ENCODE results near the gene SERTAD4.
"Not testable (repeated sequence)": the region's sequence is repeated elsewhere in the genome, so short reads cannot be mapped to it uniquely, and the experiment has no call there.

Gene SERTAD4

DNA sequence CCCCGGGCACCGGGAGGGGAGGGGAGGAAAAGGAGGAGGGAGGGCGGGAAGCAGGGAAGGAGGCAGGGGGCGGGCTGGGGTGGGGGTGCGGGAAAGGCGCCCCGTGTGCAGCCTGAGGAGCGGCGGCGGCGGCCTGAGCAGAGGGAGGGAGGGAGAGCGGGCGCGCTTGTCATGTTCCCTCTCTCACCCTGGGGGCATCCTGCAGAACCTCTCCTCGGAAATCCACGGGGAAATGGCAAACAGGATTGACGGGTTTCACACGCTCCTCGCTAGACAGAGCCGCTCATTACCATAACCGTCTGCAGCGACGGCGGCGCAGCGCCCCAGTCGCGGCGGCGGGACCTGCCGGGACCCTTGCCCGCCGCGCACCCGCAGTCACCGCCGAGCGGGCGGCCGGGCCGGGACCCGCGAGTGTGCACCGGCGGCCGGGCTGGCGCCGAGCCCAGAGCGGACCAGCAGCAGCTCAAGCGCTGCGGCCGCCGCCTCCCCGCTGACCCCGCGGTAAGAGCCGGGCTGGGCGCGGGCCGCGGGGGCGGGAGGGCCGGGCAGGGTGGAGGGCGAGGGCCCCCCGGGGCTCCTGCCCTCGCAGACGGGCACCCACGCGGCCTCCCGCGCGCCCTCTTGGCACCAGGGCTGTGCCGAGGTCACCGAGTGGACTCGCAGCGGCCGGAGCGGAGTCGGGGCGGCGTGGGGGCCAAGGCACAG lies at the start of gene SERTAD4:
TSS of gene SERTAD4 (plus strand) at position 286 of the 705 bp plus-strand sequence. CDS start 5,165 bp downstream, outside the sequence.
- in situ Hi-C loops (cut with HindIII; ENCODE audit: low sequenced_read_pairs): loop anchor here (25.0 kb wide), 1 partner anchor 395 kb away; the partner anchor contains the start of gene UTP25

DNA sequence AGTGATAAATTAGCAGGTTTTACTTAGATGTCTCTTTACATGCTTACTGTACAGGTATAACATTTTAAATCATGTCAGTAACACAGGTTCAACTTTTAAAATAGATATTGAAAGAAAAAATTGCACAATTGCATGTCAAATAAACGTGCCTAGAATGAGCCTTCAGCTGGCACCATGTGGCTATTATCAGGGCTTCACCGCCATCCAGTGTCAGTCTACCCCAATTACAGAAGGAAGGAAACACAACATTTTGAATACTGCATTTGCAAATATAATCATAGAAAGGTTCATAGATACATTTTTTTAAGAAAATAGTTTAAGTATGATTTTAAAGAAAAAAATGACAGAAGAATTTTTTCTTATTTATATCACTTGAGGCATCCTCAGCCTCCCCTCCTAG lies 47.5 kb upstream of the SERTAD4 start:
- in situ Hi-C loops (cut with HindIII; ENCODE audit: low sequenced_read_pairs): no loop called here

- in situ Hi-C loops (cut with HindIII; ENCODE audit: low sequenced_read_pairs): not testable (repeated sequence)
Observed at GRCh38 chr1:210187849-210188606, 44.6 kb upstream of the SERTAD4 start.

DNA sequence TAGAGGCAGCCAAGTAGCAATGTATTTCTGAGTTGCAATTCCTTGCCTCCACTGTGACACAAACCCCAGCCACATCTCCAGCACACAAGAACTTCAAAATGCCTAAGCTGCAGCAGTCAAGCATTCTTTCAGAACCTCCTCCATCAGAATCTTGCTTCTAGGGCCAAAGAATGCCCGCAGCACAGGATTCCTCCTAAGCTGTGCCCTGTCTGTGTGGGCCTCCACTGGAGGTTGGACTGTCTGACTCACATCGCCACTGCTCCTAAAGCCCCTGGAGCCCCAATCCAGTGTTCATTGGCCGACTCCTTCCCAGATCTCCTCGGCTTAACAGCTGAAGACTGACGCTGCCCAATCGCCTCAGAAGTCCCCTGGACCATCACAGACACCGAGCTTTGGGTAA lies 43.2 kb upstream of the SERTAD4 start:
- in situ Hi-C loops (cut with HindIII; ENCODE audit: low sequenced_read_pairs): no loop called here

GRCh38 chr1:210195635-210196160 lies 36.9 kb upstream of the SERTAD4 start:
- in situ Hi-C loops (cut with HindIII; ENCODE audit: low sequenced_read_pairs): no loop called here

DNA sequence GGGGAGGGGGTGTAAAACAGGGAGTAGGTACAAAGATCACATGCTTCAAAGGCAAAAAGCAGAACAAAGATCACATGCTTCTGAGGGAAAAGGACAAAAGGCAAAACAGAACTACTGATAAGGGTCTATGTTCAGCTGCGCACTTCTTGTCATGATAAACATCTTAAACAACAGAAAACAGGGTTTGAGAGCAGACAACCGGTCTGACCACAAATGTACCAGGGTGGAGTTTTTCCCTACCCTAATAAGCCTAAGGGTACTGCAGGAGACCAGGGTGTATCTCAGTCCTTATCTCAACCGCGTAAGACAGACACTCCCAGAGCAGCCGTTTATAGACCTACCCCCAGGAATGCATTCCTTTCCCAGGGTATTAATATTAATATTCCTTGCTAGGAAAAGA lies 36.3 kb upstream of the SERTAD4 start:
- in situ Hi-C loops (cut with HindIII; ENCODE audit: low sequenced_read_pairs): not testable (repeated sequence)

DNA sequence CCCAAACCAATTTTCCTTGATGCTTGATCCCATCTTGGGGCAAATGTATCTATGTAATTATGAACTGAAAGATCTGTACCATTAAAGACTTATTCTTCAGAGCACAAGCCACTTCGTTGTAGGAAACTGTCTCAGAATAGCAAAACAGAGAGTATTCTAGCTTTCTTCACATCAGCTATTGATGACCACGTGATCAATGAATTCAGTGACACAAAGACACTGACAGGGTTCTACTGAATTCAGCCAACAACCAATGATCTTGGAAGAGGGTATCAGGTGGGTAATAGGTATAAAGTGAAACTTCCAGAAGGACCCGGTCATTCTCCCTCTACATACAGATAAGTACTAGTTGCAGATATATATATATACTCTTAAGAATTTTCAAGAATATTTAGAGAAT lies 33.8 kb upstream of the SERTAD4 start:
- in situ Hi-C loops (cut with HindIII; ENCODE audit: low sequenced_read_pairs): no loop called here

DNA sequence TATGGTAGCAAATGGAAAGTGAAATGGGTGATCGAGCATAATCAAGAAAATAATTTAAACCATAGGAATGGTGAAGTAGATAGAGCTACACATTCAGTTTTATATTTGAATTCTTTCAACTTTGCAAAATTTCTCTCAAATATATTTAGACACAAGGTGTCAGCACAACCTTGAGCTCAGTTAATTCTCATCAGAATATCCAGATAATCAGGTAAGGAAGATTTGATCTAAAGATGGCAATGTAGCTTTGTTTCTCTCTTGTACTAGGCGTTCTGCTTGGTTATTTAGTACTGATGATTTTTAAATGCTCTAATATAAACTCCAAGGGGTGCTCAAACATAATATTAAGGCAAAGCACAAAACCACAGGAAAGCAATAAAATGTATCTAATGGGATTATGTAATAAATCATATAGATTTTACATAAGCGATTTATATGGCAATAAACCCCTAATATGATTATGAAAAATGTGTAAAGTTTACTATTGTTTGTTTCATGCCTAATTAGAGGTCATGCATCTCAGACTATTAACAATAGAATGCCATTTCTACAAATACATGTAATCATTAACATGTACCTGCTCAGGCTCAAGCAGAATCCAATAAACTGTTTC lies 32.4 kb upstream of the SERTAD4 start:
- in situ Hi-C loops (cut with HindIII; ENCODE audit: low sequenced_read_pairs): no loop called here

DNA sequence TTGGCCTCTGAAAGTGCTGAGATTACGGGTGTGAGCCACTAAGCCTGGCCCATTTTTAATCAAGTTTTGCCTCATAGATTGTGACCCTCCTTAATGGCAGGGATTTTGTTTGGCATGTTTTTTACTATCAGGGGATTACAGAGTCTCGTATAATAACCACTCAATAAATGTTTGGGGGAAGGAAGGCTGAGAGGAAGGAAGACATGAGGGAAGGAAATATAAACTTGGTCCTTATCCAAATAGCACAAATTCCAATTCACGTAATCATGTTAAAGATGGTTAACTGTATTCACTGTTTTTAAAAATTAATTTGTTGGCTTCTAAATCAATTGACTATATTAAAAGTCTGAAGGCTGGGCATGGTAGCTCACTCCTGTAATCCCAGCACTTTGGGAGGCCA lies 30.9 kb upstream of the SERTAD4 start:
- in situ Hi-C loops (cut with HindIII; ENCODE audit: low sequenced_read_pairs): no loop called here

DNA sequence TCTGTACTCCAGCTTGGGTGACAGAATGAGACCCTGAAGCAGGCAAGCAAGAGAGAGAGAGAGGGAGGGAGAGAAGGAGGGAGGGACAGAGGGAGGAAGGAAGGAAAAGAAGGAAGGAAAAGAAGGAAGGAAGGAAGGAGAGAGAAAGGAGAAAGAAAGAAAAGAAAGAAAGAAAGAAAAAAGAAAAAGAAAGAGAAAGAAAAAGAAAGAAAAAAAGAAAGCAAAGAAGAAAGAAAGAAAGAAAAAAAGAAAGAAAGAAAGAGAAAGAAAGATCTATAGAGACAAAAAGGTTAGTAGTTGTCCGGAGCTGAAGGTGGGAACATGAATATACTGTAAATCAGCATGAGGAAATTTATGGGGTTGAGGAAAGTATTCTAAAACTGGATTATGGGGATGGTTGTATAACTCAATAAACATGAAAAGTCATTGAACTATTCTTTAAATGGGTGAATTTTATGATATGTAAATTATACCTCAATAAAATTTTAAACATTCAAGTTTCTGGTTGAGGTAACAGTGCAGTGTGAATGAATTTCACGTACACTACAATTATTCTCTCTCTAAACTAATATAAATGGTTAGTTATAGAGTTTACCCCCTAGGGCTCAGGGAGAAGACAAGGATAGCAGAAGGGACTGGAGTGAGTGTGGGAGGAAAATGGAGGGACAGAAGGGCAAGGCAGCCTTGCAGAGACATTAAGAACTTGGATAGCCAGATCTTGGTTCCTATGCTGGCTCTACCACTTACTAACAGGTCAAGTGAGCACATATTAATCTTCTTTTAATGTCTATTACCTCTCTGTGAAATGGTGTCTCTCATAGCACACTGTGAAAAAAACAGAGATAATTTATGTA lies 24.8 kb upstream of the SERTAD4 start:
- in situ Hi-C loops (cut with HindIII; ENCODE audit: low sequenced_read_pairs): no loop called here

DNA sequence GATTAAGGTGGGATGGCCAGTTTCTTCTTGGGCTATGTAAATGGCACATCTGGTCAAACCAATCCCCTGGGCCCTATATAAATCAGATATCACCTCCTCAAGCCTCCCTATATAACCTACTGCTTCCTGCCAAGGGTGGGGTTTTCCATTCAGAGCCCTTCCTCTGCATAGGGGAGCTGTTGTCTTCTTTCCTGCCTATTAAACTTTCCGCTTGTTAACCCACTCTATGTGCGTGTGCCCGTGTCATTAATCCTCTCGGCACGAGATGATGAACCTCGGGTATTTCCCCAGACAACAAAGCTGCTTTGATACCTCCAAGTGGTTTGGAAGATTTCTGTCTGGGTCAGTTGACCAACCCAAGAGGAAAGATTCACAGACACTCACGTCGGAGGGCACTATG lies 19.3 kb upstream of the SERTAD4 start:
- in situ Hi-C loops (cut with HindIII; ENCODE audit: low sequenced_read_pairs): no loop called here

GRCh38 chr1:210214573-210215409 lies 17.8 kb upstream of the SERTAD4 start:
- in situ Hi-C loops (cut with HindIII; ENCODE audit: low sequenced_read_pairs): no loop called here

DNA sequence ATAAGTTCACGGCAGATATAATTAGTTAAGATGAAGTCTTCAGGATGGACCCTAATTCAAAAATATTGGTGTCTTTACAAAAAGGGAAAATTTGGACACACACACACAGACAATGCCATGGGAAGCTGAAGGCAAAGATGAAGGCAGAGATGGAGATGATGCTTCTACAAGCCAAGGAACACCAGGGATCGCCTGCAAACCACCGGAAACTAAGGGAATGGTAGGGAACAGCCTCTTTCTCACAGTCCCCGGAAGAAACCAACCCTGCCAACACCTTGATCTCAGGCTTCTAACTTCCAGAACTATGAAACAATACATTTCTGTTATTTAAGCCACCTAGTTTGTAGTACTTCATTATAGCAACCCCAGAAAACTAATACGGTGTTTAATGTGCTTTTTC lies 15.1 kb upstream of the SERTAD4 start:
- in situ Hi-C loops (cut with HindIII; ENCODE audit: low sequenced_read_pairs): no loop called here

DNA sequence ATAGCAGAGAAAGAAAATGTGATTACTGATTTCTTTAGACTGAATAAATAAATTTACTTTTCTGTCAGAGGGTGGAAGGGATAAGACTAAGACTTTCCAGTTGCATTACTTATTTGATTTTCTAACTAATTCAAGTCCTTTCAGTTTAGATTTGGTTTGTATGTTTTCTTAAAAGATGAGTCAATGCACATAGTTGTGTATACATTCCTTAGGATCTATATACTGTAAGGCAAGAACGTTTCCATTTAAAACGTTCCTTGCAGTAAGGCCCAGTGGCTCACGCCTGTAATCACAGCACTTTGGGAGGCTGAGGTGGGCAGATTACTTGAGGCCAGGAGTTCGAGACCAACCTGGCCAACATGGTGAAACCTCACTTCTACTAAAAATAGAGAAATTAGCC lies 14.5 kb upstream of the SERTAD4 start:
- in situ Hi-C loops (cut with HindIII; ENCODE audit: low sequenced_read_pairs): no loop called here

DNA sequence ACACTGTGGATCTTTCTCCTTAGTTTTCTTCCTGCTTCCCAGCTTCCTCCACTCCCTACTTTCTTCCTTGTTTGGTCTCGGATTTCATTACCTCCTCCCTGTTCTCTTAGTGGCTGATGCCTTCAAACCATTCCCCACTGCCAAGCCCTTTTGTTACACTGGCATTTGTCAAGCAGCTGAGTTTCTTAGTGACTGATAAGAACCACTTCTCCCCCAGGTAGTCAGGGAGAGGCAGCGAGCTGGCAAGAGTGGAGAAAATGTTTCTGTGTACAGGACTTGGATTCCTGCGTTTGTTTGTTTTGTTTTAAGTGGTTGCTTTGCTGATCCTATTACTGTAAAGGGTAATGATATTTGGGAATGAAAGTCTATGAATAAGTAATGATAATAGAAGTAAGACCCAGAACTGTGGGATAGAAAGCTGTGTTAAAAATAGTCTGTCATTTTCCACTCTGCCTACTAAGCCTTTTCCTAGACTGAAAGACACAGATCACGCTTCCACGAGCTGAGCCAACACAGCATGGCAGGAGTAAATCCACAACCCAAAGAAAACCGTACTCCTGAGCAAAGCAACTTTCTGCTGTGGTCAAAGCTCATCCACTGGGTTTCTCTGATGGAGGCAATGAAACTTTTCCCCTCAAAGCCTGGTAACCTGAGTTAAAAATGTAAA lies 10.1 kb upstream of the SERTAD4 start:
- in situ Hi-C loops (cut with HindIII; ENCODE audit: low sequenced_read_pairs): no loop called here

DNA sequence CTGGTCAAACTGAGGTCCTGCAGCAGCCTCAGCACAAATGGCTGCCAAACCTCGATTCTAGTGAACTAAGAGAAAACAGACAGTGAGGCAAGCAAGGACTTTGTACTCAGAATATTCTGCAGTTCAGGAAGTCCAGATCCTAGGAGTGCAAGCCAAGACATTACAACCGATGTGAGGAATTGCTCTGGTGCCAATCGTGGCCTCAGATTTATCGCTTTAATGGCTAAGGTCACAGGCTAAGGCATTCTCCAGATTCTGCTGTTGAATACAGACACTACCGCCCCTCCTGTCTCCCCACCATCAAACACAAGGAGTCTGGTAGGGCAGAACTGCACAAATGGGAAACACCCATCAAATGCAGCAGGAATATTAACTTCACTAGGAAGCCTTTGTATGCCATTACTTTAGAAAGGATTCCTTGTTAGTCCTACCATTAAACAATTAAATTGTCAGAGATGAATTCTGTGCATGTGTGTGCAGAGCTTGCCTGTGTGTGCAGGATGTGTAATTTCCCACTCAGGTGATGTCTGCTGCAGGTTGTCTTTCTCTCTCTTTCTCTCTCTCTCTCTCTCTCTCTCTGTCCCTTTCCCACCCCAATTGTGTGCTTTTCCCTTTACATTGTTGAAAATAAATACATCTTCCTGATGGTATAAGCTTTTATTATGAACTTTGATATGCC lies 9.2 kb upstream of the SERTAD4 start:
- in situ Hi-C loops (cut with HindIII; ENCODE audit: low sequenced_read_pairs): no loop called here

- in situ Hi-C loops (cut with HindIII; ENCODE audit: low sequenced_read_pairs): loop anchor here (25.0 kb wide), 1 partner anchor 391 kb away; the partner anchor contains the start of gene UTP25
Observed at GRCh38 chr1:210228158-210228557, 4.4 kb upstream of the SERTAD4 start.

DNA sequence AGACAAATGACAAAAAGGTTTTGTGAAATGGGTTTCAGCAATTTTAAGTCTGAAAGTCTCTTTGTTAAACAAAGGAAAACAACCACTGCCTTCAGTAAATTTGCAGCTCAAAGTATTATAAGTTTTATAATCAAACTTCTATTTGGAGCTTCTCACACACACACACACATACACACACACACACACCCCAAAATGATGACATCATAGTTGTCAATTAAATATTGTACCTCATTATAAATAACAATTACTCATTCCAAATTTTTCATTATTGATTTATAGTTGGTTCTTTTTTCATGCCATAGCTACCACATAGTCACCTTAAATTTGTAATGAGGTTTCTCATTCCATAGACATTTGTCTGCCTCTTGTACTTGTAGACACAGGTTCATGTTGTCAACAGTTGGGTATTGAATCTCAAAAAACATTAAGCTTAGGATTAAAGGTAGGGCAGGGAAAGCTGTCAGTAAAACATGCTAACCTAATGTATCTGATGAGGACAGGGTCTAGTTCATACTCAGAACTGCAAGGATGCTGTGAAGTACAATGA lies 2.4 kb upstream of the SERTAD4 start:
- in situ Hi-C loops (cut with HindIII; ENCODE audit: low sequenced_read_pairs): loop anchor here (25.0 kb wide), 1 partner anchor 393 kb away; the partner anchor contains the start of gene UTP25

Measured in endothelial cell of hepatic sinusoid (primary cell).